Heart left ventricle (tissue), 13 donors: ENCODE data around the gene SPTB.

Experiments used
- CTCF ChIP-seq, 12 donors: fragments of 200-600 bp; sonication (generic) in 4 of 12; IDR thresholded peaks; one replicate each; pipeline versions ENCODE4 v1.5.0 to v1.8.0; 2018 to 2022; ENCODE audit warnings: antibody characterized with exemption in 12 of 12, mild to moderate bottlenecking in 5 of 12
- POLR2A ChIP-seq, 2 donors: fragments of 450-650 bp; IDR thresholded peaks; one replicate each; pipeline ENCODE4 v1.6.1; 2017; ENCODE audit warnings: antibody characterized with exemption in 2 of 2, mild to moderate bottlenecking in 2 of 2, moderate library complexity in 2 of 2
- donor health status: ischemic (EF 13 %, LVEDD 7.1; RV severe dilation, severe dysfunction).
- donor health status: DM: no; HTN: yes; CAD: no.
- donor health status: DM: no; HTN: no; CAD: no.
- donor health status: ischemic (EF 25% LVEDD 6.9; RV normal size, moderate dysfunction).
- donor health status: ischemic (EF 25% LVEDD 5.7; RV mildly dilated, moderate dysfunction).
- donor health status: ischemic (EF 35%, LVEDD 5.7; RV mildly dilated, moderate dysfunction).
- donor health status: nonischemic (EF 11% LVEDD 7.7; RV severe dilation, severe dysfunction).
- donor health status: DM: yes; HTN: yes; CAD: no.
- donor health status: PGD.
- donor health status: ischemic (EF 29% LVEDD 5.4; RV normal size, mild dysfunction).
- donor health status: nonischemic (EF 23%, LVEDD 6.1; RV moderate dilation, normal function).

GRCh38 chr14:64718762-64719161, 160.9 kb downstream of the SPTB start:
- no peak for TF ChIP-seq POLR2A (IDR thresholded peaks at IDR 0.05)
- no peak for TF ChIP-seq CTCF (IDR thresholded peaks at IDR 0.05)
